ENCODE data around the gene PDIA5. TPM values are rescaled to one million over a fixed set of nuclear protein-coding genes. Genes with fewer than 3 reads are reported as not detected.

Gene PDIA5
- total RNA-seq, 1 experiment from 2014 or later, result 24.3 TPM

- Histone ChIP-seq H2BK120ac (ENCODE audit: low read depth, low read length, poor library complexity, severe bottlenecking) (no peak overlapping the region), H4K5ac (ENCODE audit: insufficient read length, low read depth, low read length) (no peak overlapping the region), H3K79me1 (ENCODE audit: insufficient read depth, low read depth, low read length, poor library complexity, severe bottlenecking) (no peaks in the 10 kb centered on the region), H2BK12ac (ENCODE audit: insufficient read length, low read depth, low read length) (no peak overlapping the region), H3K14ac (ENCODE audit: insufficient read depth, low read length) (no peak overlapping the region; the same call in 1 of the 2 replicates), H3K9ac (ENCODE audit: extremely low read depth, insufficient read length, low read length) (no peak overlapping the region), H2AK5ac (ENCODE audit: insufficient read length, low read length) (no peak overlapping the region), H2BK20ac (ENCODE audit: low read depth, low read length, poor library complexity, severe bottlenecking) (no peak overlapping the region), H3K4ac (ENCODE audit: low read depth, low read length) (no peak overlapping the region), H2BK15ac (ENCODE audit: low read depth, low read length) (no peak overlapping the region), H3K56ac (ENCODE audit: insufficient read length, low read depth, low read length) (no peak overlapping the region), H3K4me2 (ENCODE audit: insufficient read depth, insufficient read length, low read length) (no peak overlapping the region), H3K4me1 (ENCODE audit: insufficient read depth, low read length) (no peaks in the 10 kb centered on the region), H2BK5ac (ENCODE audit: insufficient read length, low read length) (no peak overlapping the region), H4K20me1 (ENCODE audit: control insufficient read depth, insufficient read depth, insufficient read length) (no peaks in the 10 kb centered on the region), H4K8ac (replicated peaks; ENCODE audit: insufficient read length, low read depth, low read length) (no peak overlapping the region), H3K9me3 (ENCODE audit: control insufficient read depth, low read depth, low read length) (no peaks in the 10 kb centered on the region), H3K18ac (ENCODE audit: insufficient read length, low read depth, low read length) (no peak overlapping the region), H3T11ph (ENCODE audit: low read length) (no peak overlapping the region), H3K79me2 (ENCODE audit: insufficient read depth, low read length) (no peaks in the 10 kb centered on the region), H3K23ac (ENCODE audit: insufficient read length, low read depth, low read length) (no peak overlapping the region), H3K23me2 (ENCODE audit: insufficient read length, low read depth, low read length, poor library complexity, severe bottlenecking) (no peaks in the 10 kb centered on the region), H4K91ac (ENCODE audit: insufficient read length, low read depth, low read length) (no peak overlapping the region), H3K27ac (ENCODE audit: insufficient read length, low read depth, low read length) (no peak overlapping the region), H2AFZ (ENCODE audit: low read length) (no peak overlapping the region), H3K27me3 (ENCODE audit: insufficient read depth, low read length) (no peaks in the 10 kb centered on the region)
- H3K9me3 Mint-ChIP-seq, result no peaks in the 10 kb centered on the region
- H3K4me1 Mint-ChIP-seq, result peaks cover 11 to 18% of the 10 kb centered on the region in 2 experiments
- DNase-seq, result no peak
- no peak for TF ChIP-seq CTCF (conservative IDR thresholded peaks at IDR 0.05)
- no CpG with 5 or more reads among the region's 13 CpGs for WGBS (ENCODE audit: extremely low coverage, insufficient read length, low lambda C conversion rate)
- no peak overlapping the region for H3K4me3 Mint-ChIP-seq
- peaks cover 8% of the 10 kb centered on the region for H3K27me3 Mint-ChIP-seq (ENCODE audit: low read depth)
- no peak overlapping the region for H3K27ac Mint-ChIP-seq
- H3K36me3 Mint-ChIP-seq (ENCODE audit: insufficient read depth in 1 of 3, low read depth in 3 of 3), result no peaks in the 10 kb centered on the region
These were observed 18.2 kb upstream of the PDIA5 start for GRCh38 chr3:123048480-123049237.

Data from H9 (cell line).